GM19452 (cell line): Measurements from ENCODE around the gene NELFE.
"Not testable (repeated sequence)": the region's sequence is repeated elsewhere in the genome, so short reads cannot be mapped to it uniquely, and the experiment has no call there.

ENCODE experiments used
- ATAC-seq: cut with Tn5 transposase; IDR thresholded peaks from one replicate; pipeline ENCODE4 v1.9.1; 2021; ENCODE audit not compliant: unreplicated experiment

The NELFE gene

GRCh38 chr6:31949926-31950548, 8.7 kb downstream of the NELFE start:
- ATAC-seq = no peak

- ATAC-seq = no peak
Observed at GRCh38 chr6:31948753-31949413, 9.9 kb downstream of the NELFE start.

GRCh38 chr6:31948306-31948705, 10.5 kb downstream of the NELFE start:
- no peak for ATAC-seq

GRCh38 chr6:31947864-31948263, 10.9 kb downstream of the NELFE start:
- no peak for ATAC-seq

- ATAC-seq = no peak
Observed at GRCh38 chr6:31947070-31947675, 11.6 kb downstream of the NELFE start.

GRCh38 chr6:31946370-31946885, 12.3 kb downstream of the NELFE start:
- no peak for ATAC-seq

GRCh38 chr6:31945507-31946369, 13.0 kb downstream of the NELFE start, which contains the start of gene CFB:
CFB (plus strand) TSS chr6:31946095; CDS start chr6:31946222, 127 bp downstream.
- ATAC-seq = no peak

GRCh38 chr6:31945154-31945506, 13.6 kb downstream of the NELFE start:
- no peak for ATAC-seq

GRCh38 chr6:31943742-31944141, 15.0 kb downstream of the NELFE start:
- ATAC-seq = no peak

- no peak for ATAC-seq
Observed at GRCh38 chr6:31940256-31940664, 18.5 kb downstream of the NELFE start.

- ATAC-seq = no peak
Observed at GRCh38 chr6:31935823-31936222, 22.9 kb downstream of the NELFE start.

- no peak for ATAC-seq
Observed at GRCh38 chr6:31935021-31935420, 23.8 kb downstream of the NELFE start.

GRCh38 chr6:31933537-31933936, 25.2 kb downstream of the NELFE start:
- no peak for ATAC-seq

- ATAC-seq = not testable (repeated sequence)
Observed at GRCh38 chr6:31932137-31932536, 26.6 kb downstream of the NELFE start.

- ATAC-seq = no peak
Observed at GRCh38 chr6:31930962-31931361, 27.8 kb downstream of the NELFE start.

GRCh38 chr6:31928672-31928939, 30.2 kb downstream of the NELFE start:
- no peak for ATAC-seq

GRCh38 chr6:31927863-31928671, 30.7 kb downstream of the NELFE start:
- no peak for ATAC-seq

- no peak for ATAC-seq
Observed at GRCh38 chr6:31927242-31927862, 31.4 kb downstream of the NELFE start, which contains the start of gene C2. C2 (plus strand) TSS chr6:31927717; CDS start chr6:31927753, 36 bp downstream.

GRCh38 chr6:31922942-31923341, 35.8 kb downstream of the NELFE start:
- ATAC-seq = no peak

GRCh38 chr6:31920811-31921210, 38.0 kb downstream of the NELFE start:
- ATAC-seq = no peak
